Measurements from ENCODE around the gene EIF4G2.
"Not testable (repeated sequence)": the region's sequence is repeated elsewhere in the genome, so short reads cannot be mapped to it uniquely, and the experiment has no call there.

The EIF4G2 gene

GRCh38 chr11:10808553-10809372 lies at the start of gene EIF4G2:
TSS of gene EIF4G2 (minus strand) at chr11:10808926.
- peak; percentile 99 for DNase-seq (ENCODE audit: low spot score)

GRCh38 chr11:10857709-10858438 lies 49.1 kb upstream of the EIF4G2 start, which contains the start of gene ZBED5:
TSS of gene ZBED5 (minus strand) at chr11:10858053. CDS start at chr11:10854945, 3,108 bp downstream.
- peak; percentile 96 for DNase-seq (ENCODE audit: low spot score)

- DNase-seq (ENCODE audit: low spot score) = no peak
These were observed 48.7 kb upstream of the EIF4G2 start for GRCh38 chr11:10857459-10857708.

GRCh38 chr11:10856689-10857458 lies 48.1 kb upstream of the EIF4G2 start:
- peak; percentile 38 for DNase-seq (ENCODE audit: low spot score)

GRCh38 chr11:10855295-10855694 lies 46.6 kb upstream of the EIF4G2 start:
- DNase-seq (ENCODE audit: low spot score) = no peak

GRCh38 chr11:10847960-10848860 lies 39.5 kb upstream of the EIF4G2 start:
- DNase-seq (ENCODE audit: low spot score) = no peak

GRCh38 chr11:10846660-10847059 lies 37.9 kb upstream of the EIF4G2 start:
- DNase-seq (ENCODE audit: low spot score) = no peak

- no peak for DNase-seq (ENCODE audit: low spot score)
These were observed 36.9 kb upstream of the EIF4G2 start for GRCh38 chr11:10845589-10845988.

GRCh38 chr11:10844796-10845195 lies 36.1 kb upstream of the EIF4G2 start:
- no peak for DNase-seq (ENCODE audit: low spot score)

- no peak for DNase-seq (ENCODE audit: low spot score)
These were observed 35.6 kb upstream of the EIF4G2 start for GRCh38 chr11:10844356-10844755.

- DNase-seq (ENCODE audit: low spot score) = no peak
These were observed 30.2 kb upstream of the EIF4G2 start for GRCh38 chr11:10838881-10839280.

GRCh38 chr11:10838083-10838482 lies 29.4 kb upstream of the EIF4G2 start:
- no peak for DNase-seq (ENCODE audit: low spot score)

- not testable (repeated sequence) for DNase-seq (ENCODE audit: low spot score)
These were observed 28.2 kb upstream of the EIF4G2 start for GRCh38 chr11:10836884-10837283.

- DNase-seq (ENCODE audit: low spot score) = no peak
These were observed 20.4 kb upstream of the EIF4G2 start for GRCh38 chr11:10829139-10829538.

GRCh38 chr11:10828402-10828801 lies 19.7 kb upstream of the EIF4G2 start:
- no peak for DNase-seq (ENCODE audit: low spot score)

- DNase-seq (ENCODE audit: low spot score) = no peak
These were observed 16.2 kb upstream of the EIF4G2 start for GRCh38 chr11:10824888-10825287.

- no peak for DNase-seq (ENCODE audit: low spot score)
These were observed 14.4 kb upstream of the EIF4G2 start for GRCh38 chr11:10823152-10823579.

GRCh38 chr11:10822491-10822890 lies 13.8 kb upstream of the EIF4G2 start:
- DNase-seq (ENCODE audit: low spot score) = not testable (repeated sequence)

GRCh38 chr11:10818594-10818993 lies 9.9 kb upstream of the EIF4G2 start:
- DNase-seq (ENCODE audit: low spot score) = no peak

GRCh38 chr11:10813945-10814344 lies 5.2 kb upstream of the EIF4G2 start:
- peak; percentile 31 for DNase-seq (ENCODE audit: low spot score)

- peak; percentile 39 for DNase-seq (ENCODE audit: low spot score)
These were observed 841 bp upstream of the EIF4G2 start for GRCh38 chr11:10809373-10810160.
